ENCODE measurements around the gene DISC1. TPM values are rescaled to one million over a fixed set of nuclear protein-coding genes. Genes with fewer than 3 reads are reported as not detected.

DISC1 gene
- total RNA-seq, 2 experiments from 2014 or later = 19.8 to 20.0 TPM

DNA sequence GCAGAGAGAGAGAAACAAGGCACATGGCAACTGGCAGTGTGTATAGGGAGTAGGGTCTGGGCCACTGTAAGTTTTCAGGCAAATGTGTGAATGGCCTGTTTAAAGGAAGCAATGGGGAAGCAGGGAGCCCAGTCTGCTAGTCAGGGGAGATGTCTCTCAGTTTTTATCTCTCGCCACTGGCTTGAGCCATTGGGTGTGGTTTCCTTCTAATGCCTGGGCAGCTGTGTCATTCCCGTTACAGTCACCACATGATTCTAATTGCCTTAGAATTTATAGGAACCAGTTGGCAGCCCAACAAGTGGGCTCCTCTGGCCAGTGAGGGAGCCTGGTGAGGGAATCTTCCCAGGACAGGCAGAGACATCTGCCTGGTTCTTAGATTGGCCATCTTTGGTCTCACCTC lies 182.4 kb downstream of the DISC1 start:
- no peak overlapping the region for H3K4me3 ChIP-seq (ENCODE audit: low read length)
- Mint-ChIP-seq H3K27ac (no peak overlapping the region), H3K4me3 (no peak overlapping the region), H3K9me3 (no peaks in the 10 kb centered on the region), H3K36me3 (ENCODE audit: low read depth) (peaks cover 56% of the 10 kb centered on the region), H3K27me3 (no peaks in the 10 kb centered on the region), H3K4me1 (ENCODE audit: low read depth) (no peaks in the 10 kb centered on the region)
- TF ChIP-seq, protein P1, sequence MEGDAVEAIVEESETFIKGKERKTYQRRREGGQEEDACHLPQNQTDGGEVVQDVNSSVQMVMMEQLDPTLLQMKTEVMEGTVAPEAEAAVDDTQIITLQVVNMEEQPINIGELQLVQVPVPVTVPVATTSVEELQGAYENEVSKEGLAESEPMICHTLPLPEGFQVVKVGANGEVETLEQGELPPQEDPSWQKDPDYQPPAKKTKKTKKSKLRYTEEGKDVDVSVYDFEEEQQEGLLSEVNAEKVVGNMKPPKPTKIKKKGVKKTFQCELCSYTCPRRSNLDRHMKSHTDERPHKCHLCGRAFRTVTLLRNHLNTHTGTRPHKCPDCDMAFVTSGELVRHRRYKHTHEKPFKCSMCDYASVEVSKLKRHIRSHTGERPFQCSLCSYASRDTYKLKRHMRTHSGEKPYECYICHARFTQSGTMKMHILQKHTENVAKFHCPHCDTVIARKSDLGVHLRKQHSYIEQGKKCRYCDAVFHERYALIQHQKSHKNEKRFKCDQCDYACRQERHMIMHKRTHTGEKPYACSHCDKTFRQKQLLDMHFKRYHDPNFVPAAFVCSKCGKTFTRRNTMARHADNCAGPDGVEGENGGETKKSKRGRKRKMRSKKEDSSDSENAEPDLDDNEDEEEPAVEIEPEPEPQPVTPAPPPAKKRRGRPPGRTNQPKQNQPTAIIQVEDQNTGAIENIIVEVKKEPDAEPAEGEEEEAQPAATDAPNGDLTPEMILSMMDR (IDR thresholded peaks at IDR 0.05) = no peak
- ChIA-PET CTCF (no interaction called here), POLR2A (no interaction called here)
- no peak overlapping the region for H3K27ac ChIP-seq (ENCODE audit: low read depth in 1 of 2, low read length in 2 of 2)
- DNase-seq (peak in 2 of 14 experiments; percentile 7 to 26), ATAC-seq (ENCODE audit: poor library complexity) (no peak)
- intact Hi-C loops (cut with DNase I, micrococcal nuclease) = no loop called here
- H3K9me3 ChIP-seq (ENCODE audit: control insufficient read depth in 1 of 2, insufficient read depth in 1 of 2, low read length in 2 of 2) = no peaks in the 10 kb centered on the region
- H3K36me3 ChIP-seq (ENCODE audit: insufficient read depth, low read length) = peaks cover 8% of the 10 kb centered on the region
- no peaks in the 10 kb centered on the region for H3K27me3 ChIP-seq (ENCODE audit: control insufficient read depth in 1 of 2, insufficient read depth in 2 of 2, low read length in 2 of 2)
- no peaks in the 10 kb centered on the region for H3K4me1 ChIP-seq (ENCODE audit: insufficient read depth, low read length)

DNA sequence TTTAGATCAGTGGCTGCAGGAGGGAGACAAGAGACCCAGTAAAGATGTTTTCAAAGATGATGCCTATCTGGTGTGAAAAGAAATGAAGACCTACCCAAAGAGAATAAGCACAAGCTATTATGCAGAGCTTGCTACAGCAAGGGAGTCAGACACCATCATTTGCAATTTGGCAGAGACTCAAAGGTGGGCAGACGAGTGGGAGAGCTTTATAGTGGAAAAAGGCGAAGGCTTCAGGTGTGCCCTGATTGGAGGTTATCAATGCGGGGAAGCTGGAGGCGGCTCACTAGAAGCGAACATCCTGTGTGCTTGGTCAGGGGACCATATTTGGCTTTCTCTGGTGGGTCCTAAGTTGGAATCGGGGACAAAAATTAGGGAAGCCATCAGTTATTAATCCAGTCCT lies 183.8 kb downstream of the DISC1 start:
- TF ChIP-seq, protein P1 (IDR thresholded peaks at IDR 0.05) = no peak
- no peaks in the 10 kb centered on the region for H3K4me1 Mint-ChIP-seq (ENCODE audit: low read depth)

DNA sequence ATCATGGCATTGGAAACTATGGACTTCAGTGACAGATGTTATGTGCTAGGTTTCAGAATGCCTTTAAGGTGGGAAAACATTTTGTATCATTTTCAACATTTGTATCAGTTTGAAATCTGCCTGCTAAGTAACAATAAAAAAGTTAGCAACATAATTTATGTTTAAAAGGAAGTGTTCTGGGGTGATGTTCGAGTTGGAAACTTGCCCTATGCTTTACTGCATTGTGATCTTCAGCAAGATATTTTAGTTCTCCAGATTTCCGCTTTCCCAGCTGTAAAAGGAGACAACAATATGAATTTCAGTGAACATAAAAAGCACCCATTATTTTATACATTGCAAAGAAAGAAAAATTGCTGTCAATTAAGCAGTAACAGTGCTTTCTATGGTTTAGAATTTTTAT lies 187.4 kb downstream of the DISC1 start:
- Mint-ChIP-seq H3K36me3 (ENCODE audit: low read depth) (peaks cover 75% of the 10 kb centered on the region), H3K4me1 (ENCODE audit: low read depth) (no peaks in the 10 kb centered on the region), H3K27me3 (no peaks in the 10 kb centered on the region), H3K4me3 (no peak overlapping the region), H3K9me3 (no peaks in the 10 kb centered on the region), H3K27ac (no peak overlapping the region)
- Histone ChIP-seq H3K4me3 (ENCODE audit: low read length) (no peak overlapping the region), H3K9me3 (ENCODE audit: control insufficient read depth in 1 of 2, insufficient read depth in 1 of 2, low read length in 2 of 2) (no peaks in the 10 kb centered on the region), H3K4me1 (ENCODE audit: insufficient read depth, low read length) (no peaks in the 10 kb centered on the region), H3K27ac (ENCODE audit: low read depth in 1 of 2, low read length in 2 of 2) (no peak overlapping the region), H3K27me3 (ENCODE audit: control insufficient read depth in 1 of 2, insufficient read depth in 2 of 2, low read length in 2 of 2) (no peaks in the 10 kb centered on the region), H3K36me3 (ENCODE audit: insufficient read depth, low read length) (peaks cover 16% of the 10 kb centered on the region)
- DNase-seq = no peak
- ChIA-PET CTCF (no interaction called here), POLR2A (no interaction called here)
- ATAC-seq (ENCODE audit: poor library complexity) = no peak
- TF ChIP-seq, protein P1 (IDR thresholded peaks at IDR 0.05) = no peak
- intact Hi-C loops (cut with DNase I, micrococcal nuclease) = no loop called here

More for the DNA sequence above, 183.8 kb downstream of the DISC1 start:
- Histone ChIP-seq H3K36me3 (ENCODE audit: insufficient read depth, low read length) (peaks cover 8% of the 10 kb centered on the region), H3K4me1 (ENCODE audit: insufficient read depth, low read length) (no peaks in the 10 kb centered on the region), H3K27me3 (ENCODE audit: control insufficient read depth in 1 of 2, insufficient read depth in 2 of 2, low read length in 2 of 2) (no peaks in the 10 kb centered on the region), H3K27ac (ENCODE audit: low read depth in 1 of 2, low read length in 2 of 2) (no peak overlapping the region), H3K9me3 (ENCODE audit: control insufficient read depth in 1 of 2, insufficient read depth in 1 of 2, low read length in 2 of 2) (no peaks in the 10 kb centered on the region), H3K4me3 (ENCODE audit: low read length) (no peak overlapping the region)
- no peaks in the 10 kb centered on the region for H3K9me3 Mint-ChIP-seq
- ATAC-seq (ENCODE audit: poor library complexity) (no peak), DNase-seq (no peak)
- intact Hi-C loops (cut with DNase I, micrococcal nuclease) = no loop called here
- ChIA-PET CTCF (no interaction called here), POLR2A (no interaction called here)
- peaks cover 55% of the 10 kb centered on the region for H3K36me3 Mint-ChIP-seq (ENCODE audit: low read depth)
- no peak overlapping the region for H3K4me3 Mint-ChIP-seq
- no peaks in the 10 kb centered on the region for H3K27me3 Mint-ChIP-seq
- no peak overlapping the region for H3K27ac Mint-ChIP-seq

Measured in CD4-positive, alpha-beta T cell (primary cell).